ENCODE data around the gene MLF1. TPM values are rescaled to one million over a fixed set of nuclear protein-coding genes. Genes with fewer than 3 reads are reported as not detected.

Gene MLF1
- total RNA-seq, 1 donor from 2014 or later = not detected

DNA sequence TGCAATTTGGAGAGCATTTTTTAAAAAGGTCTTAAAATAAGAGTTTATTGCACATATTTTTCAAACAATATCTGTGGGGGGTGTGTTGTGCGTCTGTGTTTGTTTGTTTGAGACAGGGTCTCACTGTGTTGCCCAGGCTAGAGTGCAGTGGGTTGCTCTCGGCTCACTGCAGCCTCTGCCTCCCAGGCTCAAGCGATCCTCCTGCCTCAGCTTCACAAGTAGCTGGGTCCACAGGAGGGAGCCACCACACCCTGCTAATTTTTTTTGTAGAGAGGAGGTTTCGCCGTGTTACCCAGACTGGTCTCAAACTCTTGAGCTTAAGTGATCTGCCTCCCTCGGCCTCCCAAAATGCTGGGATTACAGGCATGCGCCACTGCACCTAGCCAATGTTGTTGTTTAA is 2.7 kb downstream of the MLF1 start:
- Mint-ChIP-seq H3K4me1 (peaks cover 12% of the 10 kb centered on the region), H3K4me3 (no peak overlapping the region), H3K27ac (no peak overlapping the region), H3K27me3 (peaks cover 32% of the 10 kb centered on the region), H3K9me3 (peaks cover 2% of the 10 kb centered on the region), H3K36me3 (ENCODE audit: low read depth) (peaks cover 2% of the 10 kb centered on the region)
- ChIA-PET POLR2A (no interaction called here), CTCF (no interaction called here)
- ATAC-seq (ENCODE audit: low read depth) (no peak), DNase-seq (no peak)
- intact Hi-C loops (cut with micrococcal nuclease) = no loop called here
- TF ChIP-seq, protein P1, sequence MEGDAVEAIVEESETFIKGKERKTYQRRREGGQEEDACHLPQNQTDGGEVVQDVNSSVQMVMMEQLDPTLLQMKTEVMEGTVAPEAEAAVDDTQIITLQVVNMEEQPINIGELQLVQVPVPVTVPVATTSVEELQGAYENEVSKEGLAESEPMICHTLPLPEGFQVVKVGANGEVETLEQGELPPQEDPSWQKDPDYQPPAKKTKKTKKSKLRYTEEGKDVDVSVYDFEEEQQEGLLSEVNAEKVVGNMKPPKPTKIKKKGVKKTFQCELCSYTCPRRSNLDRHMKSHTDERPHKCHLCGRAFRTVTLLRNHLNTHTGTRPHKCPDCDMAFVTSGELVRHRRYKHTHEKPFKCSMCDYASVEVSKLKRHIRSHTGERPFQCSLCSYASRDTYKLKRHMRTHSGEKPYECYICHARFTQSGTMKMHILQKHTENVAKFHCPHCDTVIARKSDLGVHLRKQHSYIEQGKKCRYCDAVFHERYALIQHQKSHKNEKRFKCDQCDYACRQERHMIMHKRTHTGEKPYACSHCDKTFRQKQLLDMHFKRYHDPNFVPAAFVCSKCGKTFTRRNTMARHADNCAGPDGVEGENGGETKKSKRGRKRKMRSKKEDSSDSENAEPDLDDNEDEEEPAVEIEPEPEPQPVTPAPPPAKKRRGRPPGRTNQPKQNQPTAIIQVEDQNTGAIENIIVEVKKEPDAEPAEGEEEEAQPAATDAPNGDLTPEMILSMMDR (IDR thresholded peaks at IDR 0.05) = no peak

DNA sequence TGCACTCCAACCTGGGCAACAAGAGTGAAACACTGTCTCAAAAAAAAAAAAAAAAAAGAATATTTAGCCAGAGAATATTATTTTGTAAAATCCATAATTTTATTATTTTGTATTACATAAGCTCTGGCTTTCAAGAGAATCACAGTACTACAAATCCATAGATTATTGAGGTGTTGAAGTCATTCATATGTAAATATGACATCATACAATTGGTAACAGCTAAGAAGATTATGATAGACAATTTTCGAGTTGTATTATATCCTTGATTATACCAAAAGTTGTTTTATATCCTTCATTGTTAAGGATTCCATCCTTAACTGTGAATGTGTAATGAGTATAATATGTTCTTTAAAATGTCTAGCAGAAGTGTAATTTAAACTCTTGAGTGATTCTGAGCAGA is 3.7 kb downstream of the MLF1 start:
- POLR2A ChIA-PET = no interaction called here
- H3K9me3 Mint-ChIP-seq = no peaks in the 10 kb centered on the region
- DNase-seq (no peak), ATAC-seq (ENCODE audit: low read depth) (no peak)
- TF ChIP-seq, protein P1 (IDR thresholded peaks at IDR 0.05) = no peak
- peaks cover 2% of the 10 kb centered on the region for H3K36me3 Mint-ChIP-seq (ENCODE audit: low read depth)
- no peak overlapping the region for H3K4me3 Mint-ChIP-seq
- H3K27me3 Mint-ChIP-seq = peaks cover 23% of the 10 kb centered on the region
- no peak overlapping the region for H3K27ac Mint-ChIP-seq
- CTCF ChIA-PET = no interaction called here
- H3K4me1 Mint-ChIP-seq = peaks cover 12% of the 10 kb centered on the region
- intact Hi-C loops (cut with micrococcal nuclease) = no loop called here

DNA sequence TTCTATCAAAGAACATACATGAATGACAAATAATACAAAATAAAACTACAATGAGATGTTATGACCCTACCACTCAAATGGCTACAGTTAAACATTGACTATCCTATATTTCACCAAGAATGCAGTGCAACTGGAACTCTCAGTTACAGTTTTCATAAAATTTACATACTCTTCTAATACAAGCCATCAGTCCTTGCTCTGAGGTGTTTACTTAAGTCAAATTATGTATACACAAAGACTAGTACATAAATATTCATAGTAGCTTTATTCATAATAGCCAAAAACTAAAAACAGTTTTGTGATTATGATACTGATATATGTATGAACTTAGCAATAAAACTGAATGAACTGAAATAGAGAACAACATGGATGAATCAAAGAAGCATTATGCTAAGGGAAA is 19.2 kb downstream of the MLF1 start:
- no peaks in the 10 kb centered on the region for H3K9me3 Mint-ChIP-seq
- H3K27me3 Mint-ChIP-seq = no peaks in the 10 kb centered on the region
- DNase-seq (no peak), ATAC-seq (ENCODE audit: low read depth) (no peak)
- POLR2A ChIA-PET = no interaction called here
- no peaks in the 10 kb centered on the region for H3K4me1 Mint-ChIP-seq
- no peak overlapping the region for H3K27ac Mint-ChIP-seq
- TF ChIP-seq, protein P1 (IDR thresholded peaks at IDR 0.05) = no peak
- intact Hi-C loops (cut with micrococcal nuclease) = no loop called here
- CTCF ChIA-PET = no interaction called here
- no peak overlapping the region for H3K4me3 Mint-ChIP-seq
- H3K36me3 Mint-ChIP-seq (ENCODE audit: low read depth) = no peaks in the 10 kb centered on the region

DNA sequence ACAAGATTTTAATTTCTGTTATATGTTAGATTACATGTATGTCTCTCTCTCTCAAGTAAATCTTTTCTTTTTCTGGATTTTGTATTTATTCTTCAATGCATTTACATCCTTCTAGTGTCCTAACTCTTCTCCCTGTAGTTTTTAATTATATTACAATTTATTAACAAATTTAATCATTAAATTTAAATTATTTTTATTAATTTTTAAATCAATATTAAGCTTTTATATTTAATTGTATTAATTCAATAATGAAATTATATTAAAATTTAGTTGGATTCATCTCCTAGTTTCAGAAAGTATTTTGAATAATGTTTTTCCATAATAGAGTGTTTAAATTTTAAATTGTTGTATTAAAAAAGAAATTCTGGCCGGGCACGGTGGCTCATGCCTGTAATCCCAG is 29.8 kb downstream of the MLF1 start:
- peaks cover 2% of the 10 kb centered on the region for H3K27me3 Mint-ChIP-seq
- no peak for DNase-seq
- intact Hi-C loops (cut with micrococcal nuclease) = no loop called here
- no peaks in the 10 kb centered on the region for H3K36me3 Mint-ChIP-seq (ENCODE audit: low read depth)
- no peak overlapping the region for H3K27ac Mint-ChIP-seq
- POLR2A ChIA-PET = no interaction called here
- TF ChIP-seq, protein P1 (IDR thresholded peaks at IDR 0.05) = no peak
- H3K4me3 Mint-ChIP-seq = no peak overlapping the region
- no peaks in the 10 kb centered on the region for H3K9me3 Mint-ChIP-seq
- CTCF ChIA-PET = no interaction called here
- ATAC-seq (ENCODE audit: low read depth) = no peak
- no peaks in the 10 kb centered on the region for H3K4me1 Mint-ChIP-seq

DNA sequence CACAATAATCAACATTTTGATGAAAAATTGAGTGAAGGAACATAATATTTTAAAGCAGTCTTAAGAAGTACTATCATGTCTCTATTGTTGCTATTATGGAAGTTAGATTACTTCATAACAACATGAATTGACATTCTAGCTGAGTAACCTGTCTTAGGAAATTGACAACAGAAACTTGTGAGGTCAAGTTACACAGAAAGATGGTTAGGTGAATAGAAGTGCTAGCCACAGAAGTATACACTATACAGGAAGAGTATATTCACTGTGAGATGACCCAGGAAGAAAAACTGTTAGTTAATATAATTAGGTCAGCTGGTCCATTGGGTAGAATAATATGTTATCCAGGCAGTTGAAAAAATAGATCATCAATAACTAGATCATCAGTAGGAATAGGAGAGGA is 31.2 kb downstream of the MLF1 start:
- intact Hi-C loops (cut with micrococcal nuclease) = no loop called here
- no peaks in the 10 kb centered on the region for H3K9me3 Mint-ChIP-seq
- ChIA-PET POLR2A (no interaction called here), CTCF (no interaction called here)
- no peak overlapping the region for H3K27ac Mint-ChIP-seq
- TF ChIP-seq, protein P1 (IDR thresholded peaks at IDR 0.05) = no peak
- no peak for DNase-seq
- no peak for ATAC-seq (ENCODE audit: low read depth)
- no peaks in the 10 kb centered on the region for H3K36me3 Mint-ChIP-seq (ENCODE audit: low read depth)
- peaks cover 2% of the 10 kb centered on the region for H3K27me3 Mint-ChIP-seq
- no peak overlapping the region for H3K4me3 Mint-ChIP-seq
- no peaks in the 10 kb centered on the region for H3K4me1 Mint-ChIP-seq
